Upper lobe of left lung (tissue), 6 donors: ENCODE measurements around the gene TGFBR3. TPM values are rescaled to one million over a fixed set of nuclear protein-coding genes. Genes with fewer than 3 reads are reported as not detected.

Experiments used
- ATAC-seq, 2 donors: fragments of 200-7000 bp; cut with Tn5 transposase; one replicate each; pipeline ENCODE4 v1.9.1; 2022; ENCODE audit warnings: mild to moderate bottlenecking in 2 of 2, moderate library complexity in 2 of 2; ENCODE audit not compliant: low FRiP score in 2 of 2
- DNase-seq, 2 donors: peaks; one replicate each; pipeline ENCODE4 v3.0.0-alpha.2; 2019 to 2020
- H3K27ac ChIP-seq, 4 donors: fragments of 200-600 bp; sonication (generic); one replicate each; pipeline ENCODE4 v1.5.1; 2016 to 2019
- H3K27me3 ChIP-seq, 4 donors: fragments of 200-600 bp; sonication (generic); one replicate each; pipeline ENCODE4 v1.5.1; 2017 to 2019
- H3K36me3 ChIP-seq, 4 donors: fragments of 200-600 bp; sonication (generic); one replicate each; pipeline ENCODE4 v1.5.1; 2016 to 2019
- H3K4me1 ChIP-seq, 4 donors: fragments of 200-600 bp; sonication (generic); one replicate each; pipeline ENCODE4 v1.5.1; 2018 to 2019
- H3K4me3 ChIP-seq, 4 donors: fragments of 200-600 bp; sonication (generic); one replicate each; pipeline ENCODE4 v1.5.1; 2017 to 2019; ENCODE audit warnings: mild to moderate bottlenecking in 2 of 4, moderate library complexity in 1 of 4
- H3K9me3 ChIP-seq, 4 donors: fragments of 200-600 bp; sonication (generic); one replicate each; pipeline ENCODE4 v1.5.1; 2018 to 2019
- CTCF ChIP-seq, 6 experiments: fragments of 450-650 bp in 4 of 6; fragments of 200-600 bp in 2 of 6; sonication (generic) in 2 of 6; IDR thresholded peaks; one replicate each; pipeline ENCODE4 v1.5.1; 2016 to 2019; ENCODE audit warnings: antibody characterized with exemption in 6 of 6
- EP300 ChIP-seq, 4 donors: sonication (generic); formaldehyde crosslinking; IDR thresholded peaks; one replicate each; pipeline ENCODE4 v1.5.1; 2017; ENCODE audit warnings: antibody characterized with exemption in 4 of 4, control low read depth in 2 of 4
- POLR2A ChIP-seq, 4 donors: fragments of 450-650 bp; IDR thresholded peaks; one replicate each; pipeline ENCODE4 v1.5.1; 2016 to 2017; ENCODE audit warnings: antibody characterized with exemption in 4 of 4, mild to moderate bottlenecking in 2 of 4
- POLR2AphosphoS5 ChIP-seq, 2 donors: sonication (generic); formaldehyde crosslinking; IDR thresholded peaks; one replicate each; pipeline ENCODE4 v1.5.1; 2017; ENCODE audit warnings: antibody characterized with exemption in 2 of 2
- WGBS, 2 donors: methylation state at CpG; one replicate each; pipeline ENCODE4 v1.1.5; 2017 to 2018; 5-methylcytosine and 5-hydroxymethylcytosine counted together
- total RNA-seq, 6 donors: library from RNA; depleted of rRNA in 4 of 6; stranded (reverse); fragments of >200 nt in 4 of 6; gene quantifications; one replicate each; pipeline versions ENCODE4 v1.1.0 to v1.2.1, GENCODE V29; 2016 to 2021
- donor health status: DM: no; HTN: no; CAD: no; lungs with moderate emphysema.
- donor health status: DM: no; HTN: yes; CAD: no; lungs with severe emphysema.

Gene TGFBR3
- total RNA-seq, 6 donors from 2014 or later: 33.5 to 78.3 (median 57.1) TPM

- peaks cover 21 to 35% (median 27%) of the 10 kb centered on the region in 4 donors for H3K4me1 ChIP-seq
- H3K36me3 ChIP-seq: no peaks in the 10 kb centered on the region
- H3K27me3 ChIP-seq: no peaks in the 10 kb centered on the region
- peak overlapping the region in 1 of 4 donors; percentile 50 for H3K27ac ChIP-seq
- no peak for TF ChIP-seq EP300 (IDR thresholded peaks at IDR 0.05)
- no peak for TF ChIP-seq CTCF (IDR thresholded peaks at IDR 0.05)
- TF ChIP-seq POLR2AphosphoS5 (IDR thresholded peaks at IDR 0.05): no peak
- H3K9me3 ChIP-seq: no peaks in the 10 kb centered on the region
- ATAC-seq (no peak), DNase-seq (no peak)
- H3K4me3 ChIP-seq: no peak overlapping the region
- WGBS, 2 donors: 44 to 45% methylated on average over 2 of the region's 2 CpGs
These were observed 39.3 kb downstream of the TGFBR3 start for GRCh38 chr1:91846639-91847013.

DNA sequence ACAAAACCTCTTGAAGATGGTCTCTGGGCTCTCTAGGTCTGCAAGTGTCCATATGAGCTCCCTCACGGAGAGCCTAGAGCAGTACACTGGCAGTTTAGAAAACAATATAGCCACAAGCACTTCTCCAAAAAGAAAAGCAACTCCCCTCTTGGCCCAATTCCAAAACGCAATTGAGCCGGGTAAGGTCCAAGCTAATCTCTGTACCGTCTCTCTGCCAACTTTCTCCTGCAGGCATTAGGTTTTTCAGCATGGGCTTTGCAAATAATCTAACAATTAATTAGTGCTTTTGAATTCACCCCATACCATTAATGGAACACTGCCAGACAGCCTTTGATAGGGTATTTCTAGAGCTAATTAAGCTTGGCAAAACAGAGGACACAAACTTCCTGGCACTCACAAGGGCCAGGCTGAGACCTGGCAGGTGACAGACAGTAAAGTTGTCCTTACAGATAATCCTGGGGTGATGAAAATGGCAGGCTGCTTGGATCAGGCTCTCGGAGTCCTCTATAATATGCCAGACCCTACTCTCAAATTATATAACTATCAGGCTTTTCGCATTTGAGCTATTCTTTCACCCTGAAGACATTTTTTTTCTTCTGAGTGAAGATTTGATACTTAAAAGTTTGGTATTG lies 39.8 kb downstream of the TGFBR3 start:
- TF ChIP-seq EP300 (IDR thresholded peaks at IDR 0.05) (no peak), CTCF (IDR thresholded peaks at IDR 0.05) (no peak)
- 27 to 28% methylated on average over 6 of the region's 6 CpGs for WGBS, 2 donors
- DNase-seq (peak in 1 of 2 donors; percentile 26), ATAC-seq (peak in 1 of 2 donors; percentile 43)
- no peaks in the 10 kb centered on the region for H3K27me3 ChIP-seq
- no peaks in the 10 kb centered on the region for H3K9me3 ChIP-seq
- no peaks in the 10 kb centered on the region for H3K36me3 ChIP-seq
- peaks cover 16 to 33% (median 24%) of the 10 kb centered on the region in 4 donors for H3K4me1 ChIP-seq
- H3K27ac ChIP-seq: peak overlapping the region; percentile 26 to 60 (median 54)
- H3K4me3 ChIP-seq: no peak overlapping the region

- Histone ChIP-seq H3K9me3 (no peaks in the 10 kb centered on the region), H3K4me1 (peaks cover 16 to 24% (median 21%) of the 10 kb centered on the region in 4 donors), H3K36me3 (no peaks in the 10 kb centered on the region), H3K4me3 (no peak overlapping the region), H3K27me3 (no peaks in the 10 kb centered on the region), H3K27ac (peak overlapping the region; percentile 26 to 62 (median 54))
- TF ChIP-seq POLR2AphosphoS5 (IDR thresholded peaks at IDR 0.05) (no peak), CTCF (IDR thresholded peaks at IDR 0.05) (no peak), EP300 (IDR thresholded peaks at IDR 0.05) (no peak), POLR2A (IDR thresholded peaks at IDR 0.05) (no peak)
- ATAC-seq: peak; percentile 84 to 91
- 45 to 51% methylated on average over 6 of the region's 6 CpGs for WGBS, 2 donors
- DNase-seq: peak in 1 of 2 donors; percentile 28
These were observed 41.0 kb downstream of the TGFBR3 start for GRCh38 chr1:91844862-91845528.

GRCh38 chr1:91843843-91844242 lies 42.1 kb downstream of the TGFBR3 start:
- Histone ChIP-seq H3K36me3 (no peaks in the 10 kb centered on the region), H3K27me3 (no peaks in the 10 kb centered on the region), H3K4me1 (peaks cover 16 to 24% (median 21%) of the 10 kb centered on the region in 4 donors), H3K27ac (peak overlapping the region in 2 of 4 donors; percentile 50 to 62), H3K4me3 (no peak overlapping the region), H3K9me3 (no peaks in the 10 kb centered on the region)
- DNase-seq (no peak), ATAC-seq (no peak)
- WGBS, 2 donors: 93 to 100% methylated on average over 3 of the region's 3 CpGs
- TF ChIP-seq EP300 (IDR thresholded peaks at IDR 0.05): no peak
- TF ChIP-seq POLR2A (IDR thresholded peaks at IDR 0.05): no peak
- TF ChIP-seq CTCF (IDR thresholded peaks at IDR 0.05): no peak
- no peak for TF ChIP-seq POLR2AphosphoS5 (IDR thresholded peaks at IDR 0.05)
